Fibroblast of mammary gland (primary cell): Measurements from ENCODE around the gene TMBIM6.

Experiments used
- DNase-seq: peaks from one replicate; pipeline ENCODE4 v3.0.0-alpha.2; 2010; ENCODE audit warnings: low read depth
- H3K4me3 ChIP-seq: 2 replicates; pipeline ENCODE4 v1.5.1; 2011; ENCODE audit warnings: low read depth, mild to moderate bottlenecking, low read length, moderate library complexity; ENCODE audit not compliant: control insufficient read depth
- TF ChIP-seq, protein P1 (sequence below): conservative IDR thresholded peaks from 2 replicates; pipeline ENCODE4 v1.5.1; 2011; ENCODE audit warnings: low read depth, low read length, inconsistent platforms; ENCODE audit not compliant: control insufficient read depth, insufficient read depth

The TMBIM6 gene

DNA sequence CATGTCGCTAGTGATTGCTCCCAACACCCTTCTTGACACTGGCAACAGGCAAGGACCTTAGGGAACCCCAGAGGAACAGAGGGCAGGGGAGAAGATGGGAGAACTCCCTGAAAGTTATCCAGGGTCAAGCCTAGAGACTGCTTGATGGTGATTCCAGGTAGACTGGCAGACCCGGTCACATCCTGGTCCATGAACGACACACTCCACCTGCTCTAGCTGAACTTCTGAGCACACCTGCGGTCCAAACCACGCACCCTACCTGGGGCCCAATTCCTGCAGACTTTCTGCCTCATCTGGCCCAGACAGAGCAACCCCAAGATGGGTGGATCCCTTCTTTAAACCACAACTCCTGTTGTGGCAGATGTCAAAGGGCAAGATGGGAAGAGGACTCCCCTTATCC lies 52.7 kb downstream of the TMBIM6 start:
- no peak overlapping the region for H3K4me3 ChIP-seq
- TF ChIP-seq, protein P1, sequence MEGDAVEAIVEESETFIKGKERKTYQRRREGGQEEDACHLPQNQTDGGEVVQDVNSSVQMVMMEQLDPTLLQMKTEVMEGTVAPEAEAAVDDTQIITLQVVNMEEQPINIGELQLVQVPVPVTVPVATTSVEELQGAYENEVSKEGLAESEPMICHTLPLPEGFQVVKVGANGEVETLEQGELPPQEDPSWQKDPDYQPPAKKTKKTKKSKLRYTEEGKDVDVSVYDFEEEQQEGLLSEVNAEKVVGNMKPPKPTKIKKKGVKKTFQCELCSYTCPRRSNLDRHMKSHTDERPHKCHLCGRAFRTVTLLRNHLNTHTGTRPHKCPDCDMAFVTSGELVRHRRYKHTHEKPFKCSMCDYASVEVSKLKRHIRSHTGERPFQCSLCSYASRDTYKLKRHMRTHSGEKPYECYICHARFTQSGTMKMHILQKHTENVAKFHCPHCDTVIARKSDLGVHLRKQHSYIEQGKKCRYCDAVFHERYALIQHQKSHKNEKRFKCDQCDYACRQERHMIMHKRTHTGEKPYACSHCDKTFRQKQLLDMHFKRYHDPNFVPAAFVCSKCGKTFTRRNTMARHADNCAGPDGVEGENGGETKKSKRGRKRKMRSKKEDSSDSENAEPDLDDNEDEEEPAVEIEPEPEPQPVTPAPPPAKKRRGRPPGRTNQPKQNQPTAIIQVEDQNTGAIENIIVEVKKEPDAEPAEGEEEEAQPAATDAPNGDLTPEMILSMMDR = no peak
- DNase-seq = no peak

DNA sequence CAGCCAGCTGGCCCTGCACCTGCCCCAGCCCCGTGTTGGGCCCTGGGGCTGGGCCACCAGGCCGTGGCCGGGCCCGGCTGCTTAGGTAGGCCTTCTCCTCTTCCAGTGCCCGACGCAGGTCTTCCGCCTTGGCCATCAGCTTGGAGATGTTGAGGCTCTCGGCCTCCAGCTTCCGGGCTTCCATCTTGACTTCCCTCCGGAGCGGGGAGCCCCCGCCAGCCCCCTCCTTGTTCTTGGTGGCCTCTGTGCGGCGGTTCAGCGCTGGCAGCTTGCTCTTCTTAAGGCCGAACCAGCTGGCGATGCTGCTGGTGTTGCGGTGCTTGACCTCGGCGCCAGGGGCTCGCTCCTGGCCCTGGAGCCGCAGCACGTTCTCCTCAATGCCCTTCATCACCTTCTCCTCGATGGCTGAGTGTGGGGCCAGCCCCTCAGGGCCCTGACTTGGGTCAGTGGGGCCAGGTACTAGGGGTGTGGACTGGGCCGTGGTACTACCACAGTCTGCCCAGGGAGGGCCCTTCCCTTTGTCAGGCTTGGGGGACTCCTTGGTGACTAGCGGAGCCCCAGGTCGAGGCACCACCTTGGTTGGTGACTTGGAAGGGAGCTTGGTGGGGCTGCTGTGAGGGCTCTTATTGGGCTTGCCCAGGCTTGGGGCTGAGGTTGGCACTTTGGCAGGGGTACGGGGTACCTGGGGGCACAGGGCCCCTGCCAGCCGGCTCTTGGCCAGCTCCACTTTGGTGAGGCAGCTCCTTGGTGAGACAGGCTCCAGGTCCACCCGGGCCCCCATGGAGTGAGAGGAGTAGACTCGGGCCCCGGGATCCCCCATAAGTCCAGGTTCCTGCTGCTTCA lies 53.7 kb downstream of the TMBIM6 start:
- TF ChIP-seq, protein P1 = no peak
- DNase-seq = no peak
- H3K4me3 ChIP-seq = no peak overlapping the region

DNA sequence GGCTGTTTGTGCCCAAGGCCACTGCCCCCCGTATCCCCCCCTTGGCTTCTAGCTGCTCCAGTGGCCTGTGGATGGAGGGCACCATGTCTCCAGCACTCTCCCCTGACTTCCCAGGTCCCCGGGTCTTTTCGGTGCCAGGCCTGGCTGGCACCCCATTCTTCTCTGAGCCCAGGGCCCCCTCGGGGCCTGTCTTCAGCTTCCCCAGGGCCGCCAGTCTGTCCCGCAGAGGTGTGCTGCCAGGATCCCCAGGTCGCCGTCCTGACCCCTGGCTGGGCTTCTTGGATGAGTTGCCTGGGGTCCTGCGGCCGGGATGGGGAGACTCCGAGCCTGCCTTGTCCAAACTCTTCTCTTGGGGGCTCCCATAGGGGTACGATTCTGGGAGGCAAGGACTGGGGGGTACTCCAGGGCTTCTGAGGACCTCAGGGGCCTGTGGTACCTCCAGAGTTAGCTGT lies 54.3 kb downstream of the TMBIM6 start:
- TF ChIP-seq, protein P1 = no peak

DNA sequence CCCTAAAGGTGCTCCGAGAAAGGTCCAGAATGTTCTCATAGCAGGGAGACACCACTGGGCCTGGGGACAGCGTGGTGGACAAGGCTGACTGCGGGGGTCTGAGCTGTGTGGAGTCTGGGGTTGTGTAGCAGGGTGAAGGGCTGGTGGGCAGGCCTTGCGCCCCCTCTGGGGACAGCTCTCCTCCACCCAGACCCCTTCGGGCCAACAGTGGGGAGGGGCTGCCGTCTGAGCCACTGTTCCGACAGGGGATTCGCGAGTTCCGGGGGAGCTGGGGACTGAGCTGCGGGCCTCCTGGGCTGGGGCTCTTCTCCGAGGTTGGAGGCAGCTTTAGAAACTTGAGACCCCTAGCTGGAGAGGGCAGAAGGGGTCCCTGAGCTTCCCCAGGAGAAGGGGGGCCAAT lies 54.8 kb downstream of the TMBIM6 start:
- no peak overlapping the region for H3K4me3 ChIP-seq
- DNase-seq = no peak
- TF ChIP-seq, protein P1 = no peak

More for the DNA sequence above, 54.3 kb downstream of the TMBIM6 start:
- H3K4me3 ChIP-seq = no peak overlapping the region
- DNase-seq = no peak

DNA sequence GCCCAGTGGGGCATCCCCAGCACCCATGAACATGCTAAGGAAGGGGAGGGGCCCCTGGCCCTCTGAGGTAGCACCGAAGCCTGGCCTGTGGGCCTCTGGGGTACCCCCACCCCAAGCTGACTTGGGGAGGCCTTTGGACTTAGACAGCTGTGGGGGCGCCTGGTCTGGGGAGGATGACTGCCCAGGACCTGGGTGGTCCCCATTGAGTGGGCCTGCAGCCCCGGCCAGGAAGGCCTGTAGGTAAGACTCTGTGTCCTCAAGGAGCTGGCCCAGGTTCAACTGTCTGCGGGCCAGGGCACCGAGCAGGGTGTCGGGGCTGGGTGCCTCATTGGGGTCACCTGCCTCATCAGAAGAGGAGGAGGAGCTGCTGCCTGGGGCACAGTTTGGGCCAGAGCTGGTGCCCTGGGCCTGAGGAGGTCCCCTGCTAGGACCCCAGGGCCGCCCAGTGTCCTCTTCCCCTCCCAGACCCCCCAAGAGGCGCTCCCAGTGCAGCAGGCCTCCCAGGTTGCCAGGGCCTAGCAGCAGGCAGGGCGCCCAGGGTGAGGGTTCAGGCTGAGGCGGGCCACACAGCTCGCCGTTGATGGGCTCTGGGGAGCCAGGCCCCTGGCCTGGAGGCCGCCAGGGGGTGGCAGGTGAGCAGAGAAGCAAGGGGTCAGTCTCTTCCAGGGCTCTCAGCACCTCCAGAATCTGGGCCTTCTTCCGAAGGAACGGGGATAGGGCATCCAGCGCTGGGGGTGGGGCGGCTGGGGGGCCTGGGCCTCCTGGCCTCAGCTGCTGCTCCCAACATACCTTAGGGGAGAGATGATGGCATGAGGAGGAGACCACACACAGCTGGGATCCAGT lies 55.5 kb downstream of the TMBIM6 start:
- H3K4me3 ChIP-seq = no peak overlapping the region
- DNase-seq = no peak
- TF ChIP-seq, protein P1 = no peak

DNA sequence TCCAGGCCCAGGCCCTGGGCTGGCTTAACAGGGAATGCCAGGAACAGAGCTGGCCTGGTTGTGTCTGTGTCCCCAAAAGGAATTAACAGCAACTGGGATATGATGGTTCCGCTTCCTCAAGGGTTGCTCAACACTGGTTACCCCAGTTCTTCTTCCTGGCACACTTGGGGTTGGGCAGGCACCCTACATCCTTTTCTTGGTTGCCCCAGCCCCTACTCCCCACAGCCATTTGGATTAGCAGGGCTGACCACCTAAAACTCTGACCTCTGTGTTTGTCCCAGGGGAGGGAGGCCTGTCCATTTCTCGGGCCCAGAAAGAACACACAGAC lies 56.1 kb downstream of the TMBIM6 start:
- TF ChIP-seq, protein P1 = no peak
- no peak overlapping the region for H3K4me3 ChIP-seq
- DNase-seq = no peak
